Right lobe of liver (tissue), 6 donors: ENCODE measurements around the gene AKT3. TPM values are rescaled to one million over a fixed set of nuclear protein-coding genes. Genes with fewer than 3 reads are reported as not detected.

ENCODE experiments used
- ATAC-seq, 4 donors: fragments of 200-7000 bp; cut with Tn5 transposase; one replicate each; pipeline ENCODE4 v1.9.1; 2020; ENCODE audit warnings: mild to moderate bottlenecking in 4 of 4, moderate library complexity in 4 of 4
- DNase-seq, 3 donors: peaks; one replicate each; pipeline ENCODE4 v3.0.0-alpha.2; 2020
- H3K27ac ChIP-seq, 3 donors: fragments of 200-600 bp; one replicate each; pipeline ENCODE4 v1.8.0; 2022
- H3K27me3 ChIP-seq, 2 donors: fragments of 200-600 bp; one replicate each; pipeline ENCODE4 v1.8.0; 2022
- H3K36me3 ChIP-seq, 4 donors: fragments of 200-600 bp; sonication (generic) in 1 of 4; one replicate each; pipeline versions ENCODE4 v1.5.1 to v1.8.0; 2017 to 2022; ENCODE audit warnings: control low read depth in 1 of 4
- H3K4me1 ChIP-seq, 4 donors: fragments of 200-600 bp; sonication (generic) in 1 of 4; one replicate each; pipeline versions ENCODE4 v1.5.1 to v1.8.0; 2017 to 2022; ENCODE audit warnings: control low read depth in 1 of 4
- H3K4me3 ChIP-seq, 3 donors: fragments of 200-600 bp; one replicate each; pipeline ENCODE4 v1.8.0; 2022
- H3K9me3 ChIP-seq, 4 donors: fragments of 200-600 bp; sonication (generic) in 1 of 4; one replicate each; pipeline versions ENCODE4 v1.5.1 to v1.8.0; 2017 to 2022; ENCODE audit warnings: control low read depth in 1 of 4
- POLR2A ChIP-seq: fragments of 450-650 bp; IDR thresholded peaks from one replicate; pipeline ENCODE4 v1.6.1; 2017; ENCODE audit warnings: antibody characterized with exemption, mild to moderate bottlenecking
- WGBS: methylation state at CpG from one replicate; pipeline ENCODE4 v1.1.6; 2018; ENCODE audit warnings: low coverage, low lambda C conversion rate; ENCODE audit not compliant: insufficient coverage; ENCODE audit errors: missing lambda C conversion rate; 5-methylcytosine and 5-hydroxymethylcytosine counted together
- intact Hi-C, 2 donors: fragments of 100-400 bp; cut with DNase I; formaldehyde crosslinking; loops; one replicate each; pipeline versions ENCODE4 v1.11.2 to v1.14.1; 2022
- total RNA-seq, 6 experiments: library from RNA; depleted of rRNA in 2 of 6; stranded (reverse); fragments of >200 nt in 2 of 6; fragmentation: NEBNext Ultra II Directional in 3 of 6; extraction: Animal tissue kit (Norgen Biotek cat#: 25700) in 3 of 6; gene quantifications; one replicate each; pipeline versions ENCODE4 v1.1.0 to v1.2.4, GENCODE V29; 2016 to 2023
- TF ChIP-seq, protein P1 (sequence below), 4 donors: fragments of 200-600 bp in 3 of 4; fragments of 450-650 bp in 1 of 4; IDR thresholded peaks; one replicate each; pipeline versions ENCODE4 v1.5.1 to v1.8.0; 2016 to 2022; ENCODE audit warnings: antibody characterized with exemption in 4 of 4, mild to moderate bottlenecking in 2 of 4
- donor health status: DM: no; HTN: yes; CAD: no.
- donor health status: DM: no; HTN: no; CAD: no.
- donor health status: DM: no; HTN: no; CAD: no.
- donor health status: DM: no; HTN: yes; CAD: no.
- donor health status: DM: no; HTN: yes; CAD: no.

AKT3 gene
- total RNA-seq, 6 experiments from 2014 or later, result 4.9 to 9.6 (median 6.8) TPM

DNA sequence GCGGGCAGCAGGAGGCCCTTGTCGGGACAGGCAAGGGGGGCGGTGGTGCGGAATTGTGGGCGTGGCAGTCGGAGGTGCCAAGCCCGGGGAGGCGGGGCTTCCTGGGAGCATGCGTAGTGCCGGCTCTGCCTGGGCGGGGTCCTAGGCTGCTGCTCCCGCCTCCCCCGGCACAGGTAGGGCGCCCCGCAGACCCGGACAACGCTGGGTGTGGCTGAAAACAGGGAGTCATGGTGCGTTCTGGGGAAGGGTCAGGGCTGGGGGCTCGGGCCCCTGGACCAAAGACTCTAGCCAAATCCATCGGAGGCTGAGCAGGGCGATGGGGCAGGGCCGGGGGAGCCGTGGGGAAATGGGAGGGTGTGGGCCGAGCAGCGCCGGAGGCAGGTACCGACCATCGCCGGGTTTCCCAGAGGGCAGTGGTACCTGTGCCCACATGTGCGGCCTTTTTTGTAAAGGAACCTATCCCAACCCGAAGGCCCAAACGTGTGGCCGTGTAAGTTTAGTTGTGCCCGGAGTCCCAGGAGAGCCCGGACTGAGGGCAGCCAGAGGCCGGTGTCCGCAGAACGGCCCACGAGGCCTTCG, 362.3 kb downstream of the AKT3 start:
- no peak for ATAC-seq
- Histone ChIP-seq H3K4me1 (peaks cover 0 to 2% (median 0%) of the 10 kb centered on the region in 4 donors), H3K27ac (no peak overlapping the region), H3K27me3 (no peaks in the 10 kb centered on the region), H3K9me3 (no peaks in the 10 kb centered on the region), H3K4me3 (peak overlapping the region in 1 of 3 donors; percentile 16), H3K36me3 (no peaks in the 10 kb centered on the region)
- no peak for DNase-seq
- 94% methylated on average over 8 of the region's 40 CpGs for WGBS
- TF ChIP-seq, protein P1, sequence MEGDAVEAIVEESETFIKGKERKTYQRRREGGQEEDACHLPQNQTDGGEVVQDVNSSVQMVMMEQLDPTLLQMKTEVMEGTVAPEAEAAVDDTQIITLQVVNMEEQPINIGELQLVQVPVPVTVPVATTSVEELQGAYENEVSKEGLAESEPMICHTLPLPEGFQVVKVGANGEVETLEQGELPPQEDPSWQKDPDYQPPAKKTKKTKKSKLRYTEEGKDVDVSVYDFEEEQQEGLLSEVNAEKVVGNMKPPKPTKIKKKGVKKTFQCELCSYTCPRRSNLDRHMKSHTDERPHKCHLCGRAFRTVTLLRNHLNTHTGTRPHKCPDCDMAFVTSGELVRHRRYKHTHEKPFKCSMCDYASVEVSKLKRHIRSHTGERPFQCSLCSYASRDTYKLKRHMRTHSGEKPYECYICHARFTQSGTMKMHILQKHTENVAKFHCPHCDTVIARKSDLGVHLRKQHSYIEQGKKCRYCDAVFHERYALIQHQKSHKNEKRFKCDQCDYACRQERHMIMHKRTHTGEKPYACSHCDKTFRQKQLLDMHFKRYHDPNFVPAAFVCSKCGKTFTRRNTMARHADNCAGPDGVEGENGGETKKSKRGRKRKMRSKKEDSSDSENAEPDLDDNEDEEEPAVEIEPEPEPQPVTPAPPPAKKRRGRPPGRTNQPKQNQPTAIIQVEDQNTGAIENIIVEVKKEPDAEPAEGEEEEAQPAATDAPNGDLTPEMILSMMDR (IDR thresholded peaks at IDR 0.05), result no peak
- intact Hi-C loops, result no loop called here

DNA sequence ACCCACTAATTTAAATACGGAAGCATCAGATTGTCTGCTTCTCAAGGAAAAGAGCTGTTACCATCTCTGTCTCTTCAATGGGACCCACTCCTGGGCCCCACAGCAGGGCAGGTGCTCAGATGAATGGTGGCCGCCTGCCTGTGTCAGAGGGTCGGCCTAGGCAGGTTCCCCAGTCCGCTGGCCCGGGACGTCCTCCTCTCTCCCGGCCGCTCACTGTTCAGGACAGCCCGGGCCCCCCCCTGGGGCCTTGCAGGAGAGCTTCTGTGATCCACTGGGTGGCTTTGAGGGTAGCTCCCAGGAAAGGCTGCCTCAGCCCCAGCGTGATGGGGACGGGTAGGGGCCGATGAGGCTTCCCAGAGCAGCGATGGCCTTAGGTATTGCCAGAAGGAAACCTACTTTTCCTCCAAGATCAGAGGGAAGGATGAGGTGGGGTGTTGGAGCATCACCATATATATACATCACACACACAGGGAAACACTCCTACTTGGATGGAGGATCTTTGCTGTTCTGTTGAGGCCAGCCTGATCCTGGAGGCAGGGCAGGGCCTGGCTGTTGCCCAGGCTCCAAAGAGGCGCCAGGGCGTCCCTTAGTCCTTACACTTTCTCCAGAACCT, 362.9 kb downstream of the AKT3 start:
- intact Hi-C loops, result no loop called here
- DNase-seq, result no peak
- no peak for ATAC-seq
- no peaks in the 10 kb centered on the region for H3K9me3 ChIP-seq
- H3K36me3 ChIP-seq, result no peaks in the 10 kb centered on the region
- no peak for TF ChIP-seq POLR2A
- TF ChIP-seq, protein P1 (IDR thresholded peaks at IDR 0.05), result no peak
- H3K27me3 ChIP-seq, result no peaks in the 10 kb centered on the region
- WGBS, result 96% methylated on average over 4 of the region's 15 CpGs
- H3K27ac ChIP-seq, result no peak overlapping the region
- H3K4me3 ChIP-seq, result no peak overlapping the region
- H3K4me1 ChIP-seq, result peaks cover 0 to 3% (median 0%) of the 10 kb centered on the region in 4 donors

DNA sequence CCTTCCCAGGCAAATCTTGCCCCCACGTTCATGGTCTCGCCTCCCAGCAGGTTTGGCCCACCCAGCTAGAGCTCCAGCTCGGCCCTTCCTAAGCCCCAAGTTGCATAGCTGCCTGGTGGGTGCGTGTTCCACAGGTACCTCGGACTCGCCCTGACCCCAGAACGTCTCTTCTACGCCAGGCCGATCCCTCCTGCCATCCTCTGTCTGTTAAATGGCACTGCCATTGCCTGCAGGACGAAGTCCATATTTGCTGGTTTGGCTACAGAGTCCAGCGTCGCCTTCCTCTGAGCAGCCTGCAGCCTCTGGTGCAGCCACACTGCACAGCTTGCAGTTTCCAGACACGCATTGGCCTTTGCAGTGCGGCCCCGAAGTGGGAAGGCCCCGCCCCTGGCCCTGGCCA, 366.1 kb downstream of the AKT3 start:
- Histone ChIP-seq H3K27me3 (no peaks in the 10 kb centered on the region), H3K36me3 (no peaks in the 10 kb centered on the region), H3K4me3 (peak overlapping the region; percentile 50 to 67 (median 62)), H3K4me1 (peaks cover 0 to 3% (median 0%) of the 10 kb centered on the region in 4 donors), H3K27ac (peak overlapping the region; percentile 85 to 92 (median 87)), H3K9me3 (no peaks in the 10 kb centered on the region)
- DNase-seq (peak in 2 of 3 donors; percentile 78 to 84), ATAC-seq (peak; percentile 54 to 84 (median 76))
- TF ChIP-seq, protein P1 (IDR thresholded peaks at IDR 0.05), result no peak
- peak; percentile 61 for TF ChIP-seq POLR2A
- WGBS, result 50% methylated on average over 11 of the region's 16 CpGs
- intact Hi-C loops, result no loop called here

DNA sequence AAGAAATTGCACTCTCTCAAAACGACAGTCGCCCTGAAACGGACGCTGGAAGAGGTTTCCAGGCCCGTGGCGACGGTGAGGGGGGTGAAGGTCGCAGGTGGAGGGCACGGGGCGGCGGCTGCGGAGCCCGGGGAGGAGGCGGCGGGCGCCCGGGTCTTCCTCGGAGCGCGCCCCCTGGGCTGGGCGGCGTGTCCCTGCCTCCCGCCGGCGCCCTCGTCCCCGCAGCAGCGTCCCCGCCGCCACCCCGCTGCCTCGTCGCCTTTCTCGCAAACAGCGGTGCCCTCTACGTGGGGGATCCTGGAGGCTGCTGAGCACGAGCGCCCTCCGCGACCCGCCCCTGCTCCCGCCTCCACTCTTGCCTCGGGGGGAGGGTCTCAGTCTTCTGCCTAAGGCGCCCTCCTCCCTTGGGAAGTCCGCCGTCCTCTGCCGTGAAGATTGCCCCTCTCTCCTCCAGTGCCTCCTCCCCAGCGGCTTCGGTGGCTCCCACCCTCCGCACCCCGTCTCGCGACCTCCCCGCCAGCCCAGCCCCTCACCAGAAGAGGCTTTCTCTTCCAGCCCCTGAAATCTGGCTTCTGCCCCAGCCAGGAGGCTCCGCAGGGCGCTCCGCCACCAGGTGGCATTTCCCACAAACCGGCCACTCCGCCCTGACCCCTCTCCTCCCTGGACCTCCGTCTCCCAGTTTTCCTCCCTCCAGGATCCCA, 366.8 kb downstream of the AKT3 start:
- TF ChIP-seq, protein P1 (IDR thresholded peaks at IDR 0.05), result peak; percentile 27 to 49 (median 42)
- TF ChIP-seq POLR2A, result no peak
- 15% methylated on average over 18 of the region's 60 CpGs for WGBS
- H3K4me1 ChIP-seq, result peaks cover 0 to 3% (median 0%) of the 10 kb centered on the region in 4 donors
- no peaks in the 10 kb centered on the region for H3K9me3 ChIP-seq
- ATAC-seq (peak; percentile 85), DNase-seq (peak; percentile 73 to 79 (median 75))
- H3K4me3 ChIP-seq, result peak overlapping the region; percentile 50 to 67 (median 62)
- no peaks in the 10 kb centered on the region for H3K27me3 ChIP-seq
- intact Hi-C loops, result no loop called here
- H3K36me3 ChIP-seq, result no peaks in the 10 kb centered on the region
- H3K27ac ChIP-seq, result peak overlapping the region; percentile 85 to 92 (median 87)
